ENCODE data around the gene INPP5J. TPM values are rescaled to one million over a fixed set of nuclear protein-coding genes. Genes with fewer than 3 reads are reported as not detected.

Gene INPP5J
- total and polyA plus RNA-seq, 12 donors, result 0.48 to 8.1 (median 2.3) TPM

GRCh38 chr22:31124811-31125465, 2.2 kb downstream of the INPP5J start:
- no peaks in the 10 kb centered on the region for H3K27me3 ChIP-seq

GRCh38 chr22:31125521-31126117, 2.9 kb downstream of the INPP5J start:
- intact Hi-C loops (cut with DNase I), result no loop called here
- TF ChIP-seq POLR2A (IDR thresholded peaks at IDR 0.05), result no peak
- no peak for TF ChIP-seq CTCF (IDR thresholded peaks at IDR 0.05)
- Histone ChIP-seq H3K36me3 (replicated peaks in 1 of 2) (no peaks in the 10 kb centered on the region), H3K9me3 (replicated peaks in 1 of 3) (no peaks in the 10 kb centered on the region), H3K4me3 (no peak overlapping the region), H3K27ac (no peak overlapping the region), H3K27me3 (no peaks in the 10 kb centered on the region), H3K4me1 (replicated peaks in 1 of 2) (peaks cover 12 to 15% of the 10 kb centered on the region in 2 donors)
- WGBS, 4 donors, result 75 to 98% (median 82%) methylated on average over 7 to 12 of the region's 12 CpGs
- no peak for DNase-seq

More at GRCh38 chr22:31124811-31125465, 2.2 kb downstream of the INPP5J start:
- WGBS, 4 donors, result 85 to 95% (median 90%) methylated on average over 5 to 14 of the region's 14 CpGs
- intact Hi-C loops (cut with DNase I), result no loop called here
- no peak for DNase-seq
- TF ChIP-seq POLR2A (IDR thresholded peaks at IDR 0.05) (no peak), CTCF (IDR thresholded peaks at IDR 0.05) (no peak)
- no peak overlapping the region for H3K4me3 ChIP-seq
- no peaks in the 10 kb centered on the region for H3K36me3 ChIP-seq (replicated peaks in 1 of 2)
- no peak overlapping the region for H3K27ac ChIP-seq
- H3K9me3 ChIP-seq (replicated peaks in 1 of 3), result no peaks in the 10 kb centered on the region
- H3K4me1 ChIP-seq (replicated peaks in 1 of 2), result peaks cover 12 to 15% of the 10 kb centered on the region in 2 donors

- DNase-seq, result no peak
Measured at GRCh38 chr22:31126128-31126868, 3.5 kb downstream of the INPP5J start.

More at GRCh38 chr22:31126128-31126868, 3.5 kb downstream of the INPP5J start:
- Histone ChIP-seq H3K27me3 (no peaks in the 10 kb centered on the region), H3K36me3 (replicated peaks in 1 of 2) (no peaks in the 10 kb centered on the region), H3K4me1 (replicated peaks in 1 of 2) (peaks cover 12 to 15% of the 10 kb centered on the region in 2 donors), H3K9me3 (replicated peaks in 1 of 3) (no peaks in the 10 kb centered on the region), H3K4me3 (no peak overlapping the region), H3K27ac (no peak overlapping the region)
- TF ChIP-seq POLR2A (IDR thresholded peaks at IDR 0.05), result no peak
- TF ChIP-seq CTCF (IDR thresholded peaks at IDR 0.05), result no peak
- WGBS, 4 donors, result 83 to 90% (median 87%) methylated on average over 10 to 22 of the region's 22 CpGs
- intact Hi-C loops (cut with DNase I), result no loop called here
